Keratinocyte (primary cell): ENCODE results near the gene SLC8A1. TPM values are rescaled to one million over a fixed set of nuclear protein-coding genes. Genes with fewer than 3 reads are reported as not detected.

Source experiments
- DNase-seq: peaks from one replicate; pipeline ENCODE4 v3.0.0-alpha.2; 2011; ENCODE audit warnings: low read depth, missing footprints, low spot score
- FAIRE-seq: peaks from 2 replicates; lab custom pipeline; 2011; peaks lifted over from hg19 to GRCh38; lab: Jason Lieb, UNC
- H2AFZ ChIP-seq: 2 replicates; pipeline ENCODE4 v1.6.0; 2012; ENCODE audit warnings: low read length, control low read depth, inconsistent platforms; ENCODE audit not compliant: control insufficient read depth
- H3K27ac ChIP-seq: 2 replicates; pipeline ENCODE4 v1.5.1; 2011; ENCODE audit warnings: low read length; ENCODE audit not compliant: control insufficient read depth, insufficient read depth
- H3K27me3 ChIP-seq: 3 replicates; pipeline ENCODE4 v1.6.0; 2011; ENCODE audit warnings: low read length; ENCODE audit not compliant: control insufficient read depth, insufficient read depth; ENCODE audit errors: extremely low read depth
- H3K36me3 ChIP-seq, 2 experiments: 2 replicates in 1 of 2; 3 replicates in 1 of 2; pipeline ENCODE4 v1.5.1; 2011; ENCODE audit warnings: low read length in 2 of 2, mild to moderate bottlenecking in 1 of 2; ENCODE audit not compliant: control insufficient read depth in 2 of 2, insufficient read depth in 2 of 2; ENCODE audit errors: extremely low read depth in 1 of 2
- H3K4me1 ChIP-seq: 3 replicates; pipeline ENCODE4 v1.5.1; 2011; ENCODE audit warnings: low read length; ENCODE audit not compliant: control insufficient read depth, insufficient read depth; ENCODE audit errors: extremely low read depth
- H3K4me2 ChIP-seq: 3 replicates; pipeline ENCODE4 v1.6.0; 2011; ENCODE audit warnings: low read depth, low read length; ENCODE audit not compliant: control insufficient read depth, insufficient read depth; ENCODE audit errors: extremely low read depth
- H3K4me3 ChIP-seq, 3 experiments: fragments of 200-600 bp in 1 of 3; sonication (generic) in 1 of 3; 2 replicates in 2 of 3; 3 replicates in 1 of 3; pipeline ENCODE4 v1.5.1; 2011 to 2016; ENCODE audit warnings: low read length in 3 of 3, mild to moderate bottlenecking in 3 of 3, control low read depth in 2 of 3, inconsistent platforms in 1 of 3, low read depth in 1 of 3, mixed read lengths in 1 of 3, mixed run types in 1 of 3, moderate library complexity in 1 of 3; ENCODE audit not compliant: control insufficient read depth in 2 of 3, insufficient read depth in 2 of 3; ENCODE audit errors: extremely low read depth in 1 of 3
- H3K79me2 ChIP-seq: 2 replicates; pipeline ENCODE4 v1.6.0; 2012; ENCODE audit warnings: low read length; ENCODE audit not compliant: control insufficient read depth, insufficient read depth
- H3K9ac ChIP-seq: 3 replicates; pipeline ENCODE4 v1.6.0; 2011; ENCODE audit warnings: low read length; ENCODE audit not compliant: control insufficient read depth, insufficient read depth; ENCODE audit errors: extremely low read depth
- H3K9me1 ChIP-seq: 3 replicates; pipeline ENCODE4 v1.6.0; 2011; ENCODE audit warnings: low read length; ENCODE audit not compliant: control insufficient read depth, insufficient read depth; ENCODE audit errors: extremely low read depth
- H3K9me3 ChIP-seq: 2 replicates; pipeline ENCODE4 v1.5.1; 2012; ENCODE audit warnings: low read depth, low read length; ENCODE audit not compliant: control insufficient read depth
- H4K20me1 ChIP-seq: 3 replicates; pipeline ENCODE4 v1.6.0; 2011; ENCODE audit warnings: low read length; ENCODE audit not compliant: control insufficient read depth, insufficient read depth; ENCODE audit errors: extremely low read depth
- EZH2 ChIP-seq: IDR thresholded peaks from one replicate; pipeline ENCODE4 v1.6.1; 2012; ENCODE audit warnings: inconsistent platforms, mild to moderate bottlenecking, low read length, moderate library complexity
- dilution Hi-C: fragments of 300-500 bp; cut with MboI; formaldehyde crosslinking; loops from one replicate; pipeline ENCODE4 v1.7.0; 2020; ENCODE audit warnings: low sequenced_read_pairs; ENCODE audit not compliant: extremely low pct_ligation_motif_present
- polyA plus RNA-seq, 5 experiments: library from polyadenylated mRNA; depleted of rRNA in 3 of 5; stranded (reverse) in 3 of 5; stranded (forward) in 1 of 5; unstranded in 1 of 5; fragments of >200 nt; gene quantifications; 1 replicate in 1 of 5; 2 replicates in 3 of 5; 3 replicates in 1 of 5; pipeline versions ENCODE4 v1.2.1 to v1.2.3, GENCODE V29; 2011 to 2012; ENCODE audit warnings: missing spikeins in 2 of 5, low read depth in 1 of 5, low replicate concordance in 1 of 5
- TF ChIP-seq, protein P1 (sequence below), 3 experiments: IDR thresholded peaks in 1 of 3; conservative IDR thresholded peaks in 1 of 3; optimal IDR thresholded peaks in 1 of 3; 2 replicates in 2 of 3; 3 replicates in 1 of 3; pipeline versions ENCODE3 to v1.5.1; 2011; ENCODE audit warnings: low read length in 3 of 3, mild to moderate bottlenecking in 3 of 3, moderate library complexity in 2 of 3, control low read depth in 1 of 3, inconsistent platforms in 1 of 3; ENCODE audit not compliant: insufficient read depth in 2 of 3; ENCODE audit errors: extremely low read depth in 1 of 3

The SLC8A1 gene
- polyA plus RNA-seq, 1 donor (not counting 4 experiments of a cell fraction or from before 2014, with no cell fraction given) = 2.7 TPM

DNA sequence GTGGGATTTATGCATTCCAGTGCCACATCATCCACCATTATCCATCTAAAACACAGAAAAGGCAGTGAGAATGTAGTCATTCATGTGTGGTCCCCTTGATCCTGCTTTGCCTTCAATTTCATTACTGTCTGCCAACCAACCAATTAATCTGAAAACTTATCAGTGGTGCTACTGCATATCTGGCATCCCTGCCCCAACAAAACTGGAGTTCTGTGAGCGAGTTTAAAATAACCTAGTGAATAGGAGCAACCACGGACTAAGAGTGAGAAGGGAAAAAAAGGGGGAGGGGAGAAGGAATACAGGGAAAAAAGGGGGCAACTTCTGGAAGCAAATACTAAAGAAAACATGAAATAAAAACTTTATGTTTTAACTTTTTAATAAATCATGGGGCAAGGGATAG lies 42.2 kb downstream of the SLC8A1 start:
- Histone ChIP-seq H3K27ac (no peak overlapping the region), H3K4me1 (peaks cover 12% of the 10 kb centered on the region), H3K9me1 (no peaks in the 10 kb centered on the region), H3K4me3 (no peak overlapping the region), H2AFZ (no peak overlapping the region), H3K27me3 (no peaks in the 10 kb centered on the region), H3K36me3 (no peaks in the 10 kb centered on the region), H3K79me2 (no peaks in the 10 kb centered on the region), H3K9me3 (no peaks in the 10 kb centered on the region), H3K4me2 (no peak overlapping the region), H4K20me1 (no peaks in the 10 kb centered on the region), H3K9ac (no peak overlapping the region)
- dilution Hi-C loops = no loop called here
- TF ChIP-seq, protein P1, sequence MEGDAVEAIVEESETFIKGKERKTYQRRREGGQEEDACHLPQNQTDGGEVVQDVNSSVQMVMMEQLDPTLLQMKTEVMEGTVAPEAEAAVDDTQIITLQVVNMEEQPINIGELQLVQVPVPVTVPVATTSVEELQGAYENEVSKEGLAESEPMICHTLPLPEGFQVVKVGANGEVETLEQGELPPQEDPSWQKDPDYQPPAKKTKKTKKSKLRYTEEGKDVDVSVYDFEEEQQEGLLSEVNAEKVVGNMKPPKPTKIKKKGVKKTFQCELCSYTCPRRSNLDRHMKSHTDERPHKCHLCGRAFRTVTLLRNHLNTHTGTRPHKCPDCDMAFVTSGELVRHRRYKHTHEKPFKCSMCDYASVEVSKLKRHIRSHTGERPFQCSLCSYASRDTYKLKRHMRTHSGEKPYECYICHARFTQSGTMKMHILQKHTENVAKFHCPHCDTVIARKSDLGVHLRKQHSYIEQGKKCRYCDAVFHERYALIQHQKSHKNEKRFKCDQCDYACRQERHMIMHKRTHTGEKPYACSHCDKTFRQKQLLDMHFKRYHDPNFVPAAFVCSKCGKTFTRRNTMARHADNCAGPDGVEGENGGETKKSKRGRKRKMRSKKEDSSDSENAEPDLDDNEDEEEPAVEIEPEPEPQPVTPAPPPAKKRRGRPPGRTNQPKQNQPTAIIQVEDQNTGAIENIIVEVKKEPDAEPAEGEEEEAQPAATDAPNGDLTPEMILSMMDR (optimal IDR thresholded peaks at IDR 0.05 in 1 of 3, IDR thresholded peaks at IDR 0.05 in 1 of 3, conservative IDR thresholded peaks at IDR 0.05 in 1 of 3; ENCODE audit: extremely low read depth in 1 of 3, insufficient read depth in 2 of 3, low read length in 3 of 3) = no peak
- no peak for TF ChIP-seq EZH2
- FAIRE-seq (no peak), DNase-seq (no peak)

DNA sequence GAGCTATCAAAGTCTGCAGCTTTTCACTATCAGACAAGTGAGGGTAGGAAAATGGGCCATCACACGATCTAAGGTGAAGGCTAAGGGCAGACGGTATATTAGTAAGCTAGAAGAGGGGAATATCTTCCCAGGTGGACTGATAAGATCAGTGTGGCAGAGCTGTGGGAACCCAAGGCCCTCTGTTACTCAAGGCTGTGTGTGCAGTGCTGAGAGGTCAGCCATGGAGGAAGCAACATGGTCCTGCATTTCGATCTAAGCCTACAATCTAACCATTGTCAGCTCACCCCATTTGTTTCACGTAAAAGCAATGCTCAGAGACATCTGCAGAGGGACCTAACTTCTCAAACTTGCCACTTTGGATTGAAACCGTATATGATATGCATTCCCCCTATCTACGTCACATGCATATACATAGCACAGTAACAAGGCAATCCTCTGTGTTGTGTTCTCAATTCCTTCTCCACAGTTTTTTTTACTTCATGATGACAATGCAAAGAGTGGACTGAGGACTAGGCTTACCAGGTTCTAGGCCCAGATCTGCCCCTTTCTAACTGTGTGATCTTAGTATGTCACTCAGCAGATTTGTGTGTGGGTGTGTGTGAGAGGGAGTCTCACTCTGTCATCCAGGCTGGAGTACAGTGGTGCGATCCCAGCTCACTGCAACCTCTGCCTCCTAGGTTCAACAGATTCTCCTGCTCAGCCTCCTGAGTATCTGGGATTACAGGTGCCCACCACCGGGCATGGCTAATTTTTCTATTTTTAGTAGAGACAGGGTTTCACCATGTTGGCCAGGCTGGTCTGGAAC lies 45.2 kb downstream of the SLC8A1 start:
- Histone ChIP-seq H3K79me2 (no peaks in the 10 kb centered on the region), H2AFZ (no peak overlapping the region), H3K4me2 (no peak overlapping the region), H4K20me1 (no peaks in the 10 kb centered on the region), H3K4me1 (peaks cover 24% of the 10 kb centered on the region), H3K9me1 (no peaks in the 10 kb centered on the region), H3K4me3 (no peak overlapping the region), H3K9me3 (no peaks in the 10 kb centered on the region), H3K27me3 (no peaks in the 10 kb centered on the region), H3K27ac (no peak overlapping the region), H3K36me3 (no peaks in the 10 kb centered on the region), H3K9ac (no peak overlapping the region)
- no peak for DNase-seq
- TF ChIP-seq EZH2 = no peak
- TF ChIP-seq, protein P1 (optimal IDR thresholded peaks at IDR 0.05 in 1 of 3, IDR thresholded peaks at IDR 0.05 in 1 of 3, conservative IDR thresholded peaks at IDR 0.05 in 1 of 3; ENCODE audit: extremely low read depth in 1 of 3, insufficient read depth in 2 of 3, low read length in 3 of 3) = no peak
- FAIRE-seq = no peak
- dilution Hi-C loops = no loop called here
